ENCODE data around the gene AOC2. TPM values are rescaled to one million over a fixed set of nuclear protein-coding genes. Genes with fewer than 3 reads are reported as not detected.

Gene AOC2
- total and polyA plus RNA-seq, 2 of the 8 experiments (the other 6 are each of a cell fraction or from before 2014, with no cell fraction given), result 4.2 to 4.7 TPM

GRCh38 chr17:42852351-42852750 is 8.0 kb downstream of the AOC2 start:
- Histone ChIP-seq H3K79me2 (ENCODE audit: control insufficient read depth in 1 of 2, insufficient read depth in 2 of 2, low read length in 2 of 2) (no peaks in the 10 kb centered on the region), H2BK5ac (ENCODE audit: low read depth, low read length) (no peak overlapping the region), H2AFZ (ENCODE audit: low read length) (no peak overlapping the region), H4K8ac (ENCODE audit: extremely low read depth, insufficient read depth, low read length) (no peak overlapping the region), H2BK12ac (ENCODE audit: low read depth, low read length) (no peak overlapping the region), H3K23me2 (ENCODE audit: low read depth, low read length) (no peaks in the 10 kb centered on the region), H4K5ac (ENCODE audit: insufficient read length, low read depth, low read length) (no peak overlapping the region), H3K27ac (ENCODE audit: low read depth, low read length) (no peak overlapping the region), H4K20me1 (replicated peaks in 1 of 2; ENCODE audit: control insufficient read depth in 1 of 2, insufficient read depth in 2 of 2, low read length in 2 of 2) (peaks cover 0 to 3% of the 10 kb centered on the region in 2 experiments), H3K4me1 (replicated peaks in 1 of 4; ENCODE audit: control insufficient read depth in 3 of 4, insufficient read depth in 4 of 4, low read length in 3 of 4) (no peaks in the 10 kb centered on the region; a peak in 1 of 7 replicates), H2BK15ac (ENCODE audit: low read length) (no peak overlapping the region), H3K36me3 (ENCODE audit: control insufficient read depth in 2 of 4, insufficient read depth in 4 of 4, low read length in 3 of 4) (no peaks in the 10 kb centered on the region; a peak in 1 of 8 replicates), H3K14ac (ENCODE audit: insufficient read length) (no peak overlapping the region), H2BK120ac (replicated peaks; ENCODE audit: low read depth, low read length) (no peak overlapping the region), H3K4me2 (ENCODE audit: insufficient read depth in 1 of 2, low read depth in 2 of 2, low read length in 2 of 2) (no peak overlapping the region), H4K91ac (replicated peaks; ENCODE audit: insufficient read length, low read length) (no peak overlapping the region), H3K18ac (ENCODE audit: extremely low read depth, low read length) (no peak overlapping the region), H3K27me3 (replicated peaks in 1 of 4; ENCODE audit: control insufficient read depth in 3 of 4, extremely low read depth in 1 of 4, insufficient read depth in 3 of 4, low read length in 3 of 4) (no peaks in the 10 kb centered on the region; a peak in 1 of 7 replicates), H3K4me3 (ENCODE audit: extremely low read depth in 1 of 4, insufficient read depth in 2 of 4, low read depth in 3 of 4, low read length in 4 of 4) (no peak overlapping the region), H3K56ac (replicated peaks; ENCODE audit: insufficient read length, low read depth, low read length) (no peak overlapping the region), H3K79me1 (ENCODE audit: low read depth, low read length) (no peaks in the 10 kb centered on the region; the same call in 1 of the 2 replicates), H3K4ac (replicated peaks; ENCODE audit: insufficient read length, low read depth, low read length) (no peak overlapping the region), H2AK5ac (ENCODE audit: low read depth, low read length) (no peak overlapping the region), H3K23ac (ENCODE audit: insufficient read length) (no peak overlapping the region), H3K9me3 (ENCODE audit: insufficient read depth in 2 of 2, low read depth in 1 of 2, low read length in 1 of 2) (no peaks in the 10 kb centered on the region), H2BK20ac (ENCODE audit: low read length) (no peak overlapping the region), H3K9ac (replicated peaks in 1 of 4; ENCODE audit: extremely low read depth in 1 of 4, low read depth in 3 of 4, low read length in 3 of 4) (no peak overlapping the region)
- WGBS, 2 experiments (ENCODE audit: extremely low coverage in 1 of 2, insufficient coverage in 1 of 2, insufficient read length in 1 of 2, insufficient replicate concordance in 2 of 2, low coverage in 1 of 2, low lambda C conversion rate in 2 of 2, missing lambda C conversion rate in 1 of 2), result 92% methylated on average over 15 of the region's 15 CpGs; no CpG with 5 or more reads in 1 of the 2 experiments
- CTCF ChIA-PET (ENCODE audit: partially characterized antibody), result interaction anchor here (0.8 to 6.8 kb wide), 4 partner anchors 7 to 90 kb away, joined by 3 to 55 read pairs (median 5); partner anchors contain the start of gene AOC2
- no peak for FAIRE-seq
- no peak for TF ChIP-seq FOSL1 (IDR thresholded peaks at IDR 0.05; ENCODE audit: insufficient read depth, low read depth, low read length)
- no peak for TF ChIP-seq TAF7 (optimal IDR thresholded peaks at IDR 0.05; ENCODE audit: borderline replicate concordance, low read depth, low read length)
- TF ChIP-seq SAP30 (IDR thresholded peaks at IDR 0.05; ENCODE audit: insufficient read depth, insufficient replicate concordance, low read length), result no peak
- no peak for TF ChIP-seq HDAC2 (IDR thresholded peaks at IDR 0.05; ENCODE audit: borderline replicate concordance in 1 of 2, low read depth in 2 of 2, low read length in 2 of 2)
- TF ChIP-seq BRCA1 (IDR thresholded peaks at IDR 0.05; ENCODE audit: low read depth, low read length), result no peak
- no peak for TF ChIP-seq CBX5 (IDR thresholded peaks at IDR 0.05; ENCODE audit: low read depth, low read length)
- TF ChIP-seq KDM4A (IDR thresholded peaks at IDR 0.05; ENCODE audit: low read depth, low read length, severe bottlenecking), result no peak
- DNase-seq (ENCODE audit: low read depth in 1 of 2, low spot score in 2 of 2), result no peak
- POLR2A ChIA-PET (ENCODE audit: partially characterized antibody), result no interaction called here
